GM19395 (cell line): ENCODE measurements around the gene THSD4.
"Not testable (repeated sequence)": the region's sequence is repeated elsewhere in the genome, so short reads cannot be mapped to it uniquely, and the experiment has no call there.

Source experiments
- ATAC-seq: cut with Tn5 transposase; IDR thresholded peaks from one replicate; pipeline ENCODE4 v1.9.1; 2021; ENCODE audit warnings: mild to moderate bottlenecking, moderate library complexity; ENCODE audit not compliant: unreplicated experiment

The THSD4 gene

DNA sequence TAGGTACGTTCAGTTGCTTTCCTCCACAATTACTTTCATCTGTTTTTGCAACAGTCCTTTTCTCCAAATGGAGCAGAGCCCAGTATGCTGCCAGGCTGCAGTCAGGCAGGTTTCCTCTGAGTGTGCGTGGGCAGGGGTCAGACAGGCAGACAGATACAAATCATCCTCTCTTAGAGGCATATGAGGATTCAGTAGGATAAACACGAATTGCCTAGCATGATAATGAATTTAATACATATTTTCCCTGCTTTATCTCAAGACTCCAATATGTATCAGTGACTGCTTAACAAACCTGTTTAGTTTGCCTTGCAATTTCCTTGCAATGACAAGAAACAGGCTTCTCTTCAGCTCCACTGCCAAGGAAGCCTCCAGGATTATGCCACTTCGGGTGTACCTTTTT lies 554.4 kb downstream of the THSD4 start:
- ATAC-seq, result no peak

DNA sequence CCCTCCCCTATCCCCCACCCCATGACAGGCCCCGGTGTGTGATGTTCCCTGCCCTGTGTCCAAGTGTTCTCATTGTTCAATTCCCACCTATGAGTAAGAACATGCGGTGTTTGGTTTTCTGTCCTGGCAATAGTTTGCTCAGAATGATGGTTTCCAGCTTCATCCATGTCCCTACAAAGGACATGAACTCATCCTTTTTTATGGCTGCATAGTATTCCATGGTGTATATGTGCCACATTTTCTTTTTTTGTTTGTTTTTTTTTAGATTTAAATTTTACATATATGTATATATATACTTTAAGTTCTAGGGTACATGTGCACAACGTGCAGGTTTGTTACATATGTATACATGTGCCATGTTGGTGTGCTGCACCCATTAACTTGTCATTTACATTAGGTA lies 555.0 kb downstream of the THSD4 start:
- ATAC-seq, result not testable (repeated sequence)

DNA sequence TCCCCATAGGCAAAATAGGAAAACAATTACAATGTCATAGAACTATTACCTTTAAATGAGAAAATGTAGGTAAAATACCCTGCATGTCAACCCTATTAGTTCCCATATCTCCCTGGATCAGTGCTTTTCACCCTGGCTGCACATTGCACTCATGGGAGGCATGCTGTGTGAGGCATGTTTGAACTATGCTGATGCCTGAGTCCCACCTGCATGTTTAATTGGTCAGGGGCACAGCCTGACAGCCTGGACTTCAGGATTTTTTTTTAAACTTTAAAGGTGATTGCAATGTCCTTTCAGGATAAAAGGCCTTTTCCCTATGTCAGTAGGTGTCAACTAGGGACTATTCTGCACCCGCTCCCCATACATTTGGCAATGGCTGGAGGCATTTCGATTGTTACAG lies 559.1 kb downstream of the THSD4 start:
- no peak for ATAC-seq

DNA sequence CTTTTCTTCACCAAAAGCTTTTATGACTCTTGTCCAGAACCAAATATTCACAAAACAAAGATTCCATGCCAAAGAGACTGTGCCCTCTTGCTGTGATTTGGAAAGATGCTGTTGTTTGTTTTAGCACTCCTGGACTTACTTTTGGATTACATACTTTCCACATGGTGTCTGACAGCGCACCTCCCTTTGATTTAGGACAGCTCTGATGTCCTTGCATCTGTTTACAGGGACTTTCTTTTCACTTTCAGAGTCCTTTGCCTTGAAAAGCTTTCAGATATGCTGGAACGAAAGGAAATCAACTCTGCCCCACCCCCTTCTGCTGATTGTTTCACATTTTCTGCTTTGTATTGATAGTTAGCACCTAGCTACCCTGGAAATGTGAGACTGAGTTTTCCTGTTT lies 562.1 kb downstream of the THSD4 start:
- no peak for ATAC-seq

DNA sequence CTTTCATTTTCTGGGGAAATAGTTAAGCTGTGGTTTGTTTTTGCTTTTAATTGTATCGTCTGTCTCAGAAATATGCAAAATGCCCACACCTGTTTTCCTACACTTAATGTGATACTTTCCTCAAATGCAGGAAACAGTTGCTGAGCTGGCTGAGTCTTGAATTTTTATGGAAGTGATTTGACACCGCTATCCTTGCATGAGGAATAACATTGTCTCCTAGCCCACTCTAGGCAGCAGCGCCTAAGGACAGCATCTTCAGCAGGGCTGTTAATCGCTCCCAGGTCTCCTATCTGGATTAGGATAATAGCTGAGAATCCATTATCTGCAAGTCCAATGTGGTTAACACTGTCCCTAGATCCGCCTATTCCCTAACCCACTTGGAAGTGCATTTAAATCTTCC lies 562.5 kb downstream of the THSD4 start:
- ATAC-seq, result no peak

DNA sequence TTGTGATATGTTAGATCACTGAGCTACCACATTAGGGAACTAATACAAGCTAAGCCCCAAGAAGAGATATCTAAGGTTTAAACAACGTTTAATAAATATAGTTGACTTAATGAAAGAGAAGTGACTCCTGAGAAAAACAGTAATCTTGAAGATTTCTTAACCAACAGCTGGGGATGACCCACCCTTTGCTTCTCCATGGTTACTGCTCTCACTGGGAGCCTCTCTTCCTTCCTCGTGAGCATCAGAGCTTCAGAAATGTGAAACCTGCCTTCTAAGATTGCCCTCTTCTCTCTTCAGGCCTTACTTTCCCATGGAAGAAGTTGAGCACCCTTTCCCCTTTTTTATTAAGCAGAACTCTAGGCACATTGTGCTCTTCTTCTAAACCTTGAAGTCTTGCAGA lies 562.9 kb downstream of the THSD4 start:
- ATAC-seq, result no peak

DNA sequence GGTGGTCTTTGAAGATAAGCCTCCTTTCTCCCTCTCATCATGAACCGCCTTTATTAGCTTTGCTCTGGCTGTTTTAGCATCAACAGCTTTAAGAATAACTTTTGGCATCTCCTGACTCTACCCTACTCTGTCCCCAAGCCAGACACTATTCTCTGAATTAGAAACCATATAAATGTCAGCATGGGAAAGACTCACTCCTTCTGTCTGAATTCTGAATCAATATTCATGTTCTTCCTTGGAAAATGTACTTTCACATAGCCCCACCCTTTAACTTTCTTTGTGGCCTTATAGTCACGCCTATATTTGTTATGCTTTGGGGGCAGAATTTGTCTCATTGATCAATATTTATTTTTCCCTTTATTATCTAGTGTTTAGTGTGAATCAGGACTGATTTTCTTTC lies 563.3 kb downstream of the THSD4 start:
- ATAC-seq, result no peak

DNA sequence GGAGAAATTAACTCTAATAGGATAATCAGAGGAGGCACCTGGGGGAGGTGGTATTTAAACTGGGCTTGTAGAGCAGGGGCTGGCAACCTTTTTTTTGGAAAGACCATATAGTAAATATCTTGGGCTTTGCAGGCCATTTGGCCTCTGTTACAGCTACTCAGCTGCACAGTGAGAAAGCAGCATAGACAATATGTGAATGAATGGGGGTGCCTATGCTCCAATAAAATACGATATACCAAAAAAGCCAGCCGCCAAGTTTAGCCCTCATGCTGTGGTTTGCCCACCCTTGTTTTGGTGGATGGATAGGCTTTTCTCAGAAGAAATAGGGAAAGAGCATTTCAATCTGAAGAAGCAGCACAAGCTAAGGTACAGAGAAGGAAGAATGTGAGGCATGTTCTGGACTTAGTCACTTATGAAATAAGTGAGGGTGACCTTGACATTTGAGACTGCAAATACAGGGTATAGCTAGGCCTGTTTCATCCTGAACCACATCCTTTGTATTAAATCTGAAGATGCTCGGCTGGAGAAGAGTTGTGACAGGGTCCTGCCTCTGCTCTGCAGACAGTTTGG lies 564.0 kb downstream of the THSD4 start:
- ATAC-seq, result no peak

DNA sequence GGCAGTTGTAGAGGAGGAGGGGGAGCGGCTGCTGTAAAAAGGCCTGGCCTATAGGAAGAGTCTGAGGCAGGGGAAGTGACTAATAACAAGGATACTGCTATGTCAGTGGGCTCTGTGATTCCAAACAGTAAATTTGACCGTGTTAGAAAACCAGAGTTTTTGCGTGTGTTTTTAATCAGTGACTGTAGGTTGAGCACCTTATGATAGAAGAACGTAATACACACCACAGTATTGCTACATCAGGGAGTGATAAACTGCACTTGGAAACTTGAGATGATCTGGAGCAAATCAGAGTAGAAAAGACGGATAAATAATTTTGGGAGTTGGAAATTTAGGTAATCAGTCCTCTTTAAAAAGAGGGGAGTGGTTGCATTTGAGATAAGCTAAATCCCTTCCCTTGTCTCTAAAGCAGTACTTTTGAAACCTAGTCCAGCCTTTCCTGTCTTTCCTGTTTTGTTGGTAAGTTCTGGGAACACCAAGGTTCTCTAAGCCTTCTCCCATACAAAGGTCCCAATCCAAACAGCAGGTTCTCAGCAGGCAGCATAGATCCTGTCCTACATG lies 564.6 kb downstream of the THSD4 start:
- ATAC-seq, result no peak

DNA sequence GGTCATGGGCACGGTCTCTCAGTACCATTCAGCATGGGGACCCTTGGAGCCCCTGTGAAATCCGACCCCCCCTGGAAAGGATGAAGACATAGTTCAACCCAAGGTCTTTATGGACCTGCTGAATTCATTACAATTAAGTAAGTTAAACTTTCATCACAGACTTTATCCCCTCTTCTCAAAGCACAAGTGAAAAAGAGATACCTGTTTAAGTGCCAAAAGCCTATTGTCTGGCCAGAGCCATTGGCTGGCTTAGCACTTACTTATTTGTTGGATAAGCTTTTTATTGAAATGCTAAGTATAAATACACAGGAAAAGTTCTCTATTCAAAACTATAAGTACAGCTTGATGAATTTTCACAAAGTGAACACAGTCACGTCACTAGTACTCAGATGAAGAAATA lies 566.7 kb downstream of the THSD4 start:
- ATAC-seq, result no peak

DNA sequence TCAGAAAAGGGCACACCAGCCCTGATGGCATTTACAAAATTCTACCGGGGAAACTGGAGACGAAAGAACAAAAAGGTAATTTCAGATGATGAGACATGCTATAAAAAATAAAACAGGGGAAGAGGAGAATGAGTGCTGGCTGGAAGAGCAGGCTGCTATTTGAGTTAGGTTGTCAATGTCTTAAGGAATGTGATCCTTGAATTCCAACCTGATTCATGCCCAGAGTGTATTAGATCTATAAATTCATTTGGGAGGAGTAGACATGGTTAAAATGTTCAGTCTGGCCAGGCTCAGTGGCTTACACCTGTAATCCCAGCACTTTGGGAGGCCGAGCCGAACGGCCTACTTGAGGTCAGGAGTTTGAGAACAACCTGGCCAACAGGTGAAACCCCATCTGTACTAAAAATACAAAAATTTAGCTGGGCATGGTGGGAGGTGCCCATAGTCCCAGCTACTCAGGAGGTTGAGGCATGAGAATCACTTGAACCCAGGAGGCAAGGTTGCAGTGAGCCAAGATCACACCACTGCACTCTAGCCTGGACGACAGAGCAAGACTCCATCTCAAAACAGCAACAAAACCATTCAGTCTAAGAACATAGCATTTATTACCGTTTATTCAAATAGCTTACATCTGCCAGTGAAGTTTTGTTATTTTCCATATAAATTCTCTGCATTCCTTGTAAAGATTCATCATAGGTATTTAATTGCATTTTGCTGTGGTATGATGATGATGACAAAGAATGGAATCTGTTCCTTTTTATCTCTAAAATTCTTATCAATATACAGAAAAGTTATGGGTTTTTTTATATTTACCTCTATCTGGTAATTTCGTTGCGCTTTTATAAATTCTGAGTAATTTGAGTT lies 568.4 kb downstream of the THSD4 start:
- no peak for ATAC-seq

DNA sequence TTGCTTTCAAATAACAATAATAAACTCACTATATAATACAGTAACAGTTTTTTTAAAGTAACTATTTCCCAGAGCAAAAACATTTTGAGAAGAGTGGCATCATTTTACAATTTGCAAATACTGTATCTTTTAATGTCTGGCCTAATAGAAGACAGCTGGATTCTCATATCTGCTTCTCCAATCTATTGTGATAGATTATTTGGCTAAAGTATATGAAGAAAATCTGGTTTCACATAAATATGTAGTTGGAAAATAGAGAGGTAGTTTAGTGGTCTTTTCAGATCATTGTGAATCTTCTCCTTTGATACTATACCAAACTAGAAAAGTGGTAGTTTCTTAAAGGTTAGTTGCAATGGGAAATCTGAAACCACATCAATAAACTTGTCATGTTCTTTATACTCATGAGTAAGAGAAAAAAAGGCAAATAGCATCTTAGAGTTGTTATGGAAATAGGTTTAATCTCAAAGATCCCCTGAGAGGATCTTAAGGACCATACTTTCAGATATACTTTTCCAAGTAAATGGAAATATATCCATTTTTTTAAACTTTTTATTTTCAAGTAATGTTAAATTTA lies 570.2 kb downstream of the THSD4 start:
- no peak for ATAC-seq

DNA sequence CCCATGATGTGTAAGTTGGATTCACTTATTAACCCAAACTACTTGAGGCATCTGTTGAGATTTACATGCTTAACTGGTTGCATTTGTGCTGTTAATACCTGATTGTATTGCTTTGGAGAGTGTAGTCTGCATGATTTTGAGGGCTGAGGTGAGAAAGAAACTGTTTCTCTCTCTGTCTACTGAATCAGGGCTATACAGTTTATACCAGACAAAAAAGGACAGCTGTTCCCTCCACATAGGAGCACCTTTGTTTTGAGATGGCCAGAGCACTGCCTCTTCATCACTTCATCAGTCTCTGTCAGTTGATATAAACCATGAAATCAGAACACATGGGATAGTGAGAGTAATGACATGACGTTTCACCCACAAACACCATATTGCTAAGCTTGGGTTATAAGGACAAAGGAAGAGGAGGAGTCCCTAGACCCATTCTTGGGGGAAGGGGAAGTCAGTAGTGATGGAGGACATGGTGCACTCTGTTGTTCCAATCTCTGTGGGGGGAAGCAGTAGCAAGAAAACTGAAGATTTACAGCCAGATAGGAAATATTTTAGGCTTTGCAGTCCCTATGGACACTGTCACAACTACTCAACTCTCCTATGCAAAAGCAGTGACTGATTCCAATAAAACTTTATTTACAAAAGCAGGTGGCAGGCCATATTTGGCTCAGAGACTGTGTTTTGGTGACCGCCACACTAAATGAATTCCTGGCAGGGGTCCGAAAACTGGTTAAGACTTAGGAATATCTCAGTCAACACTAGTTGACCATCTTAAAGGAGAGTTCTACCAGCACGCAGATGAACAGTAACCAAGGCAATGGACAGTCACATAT lies 571.2 kb downstream of the THSD4 start:
- ATAC-seq, result no peak

DNA sequence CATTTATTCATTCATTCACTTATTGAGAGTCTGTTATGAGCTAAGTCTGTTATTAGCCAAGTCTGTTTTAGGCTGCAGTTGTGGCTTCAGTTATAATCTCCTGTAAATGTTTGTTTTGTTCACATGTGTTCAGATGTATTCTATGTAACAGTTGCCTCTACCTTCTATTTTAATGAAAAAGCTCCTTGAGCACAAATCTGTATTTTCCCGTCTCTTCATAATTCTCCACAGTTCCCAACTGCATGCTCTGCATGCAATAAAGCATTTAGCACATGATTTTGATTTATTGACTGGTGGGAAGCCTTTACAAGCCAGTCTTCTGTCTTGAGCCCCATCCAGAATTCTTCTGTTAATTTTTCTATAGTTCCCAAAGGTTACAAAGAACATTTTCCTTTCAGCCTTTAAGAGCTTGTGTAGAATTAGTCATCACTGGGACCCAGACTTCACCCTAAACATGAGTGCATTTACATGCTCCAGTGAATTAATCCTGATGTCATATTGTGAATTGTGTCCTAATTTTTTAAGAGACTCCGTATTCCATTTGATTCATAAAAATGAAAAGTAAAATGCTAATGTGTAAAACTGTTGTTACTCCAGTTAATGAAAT lies 572.7 kb downstream of the THSD4 start:
- no peak for ATAC-seq

DNA sequence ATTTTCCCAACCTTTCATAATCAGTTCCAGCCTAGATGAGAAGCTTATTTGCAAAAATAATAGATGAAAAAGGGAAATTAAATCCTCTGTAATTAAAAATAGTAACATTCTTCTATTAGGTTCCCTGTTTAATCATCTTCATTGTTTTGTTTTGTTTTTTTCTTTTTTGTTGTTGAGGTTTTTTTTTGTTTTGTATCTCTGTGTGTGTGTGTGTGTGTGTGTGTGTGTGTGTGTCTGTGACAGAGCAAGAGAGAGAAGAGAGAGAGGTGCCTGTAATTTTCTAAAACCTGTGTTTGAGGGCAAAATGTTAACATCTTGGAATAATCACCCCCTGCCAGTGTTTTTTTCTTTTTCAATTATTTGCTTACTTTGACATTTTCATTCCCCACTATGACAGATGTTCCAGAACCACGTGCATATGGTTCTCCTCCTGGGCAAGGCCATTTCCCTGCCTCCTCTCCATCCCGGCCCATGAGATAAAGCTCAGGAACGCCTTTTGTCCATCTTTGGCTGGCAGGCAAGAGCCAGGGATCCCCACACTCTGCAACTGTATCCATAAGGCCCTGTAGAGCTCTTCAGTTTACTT lies 573.3 kb downstream of the THSD4 start:
- ATAC-seq, result no peak

DNA sequence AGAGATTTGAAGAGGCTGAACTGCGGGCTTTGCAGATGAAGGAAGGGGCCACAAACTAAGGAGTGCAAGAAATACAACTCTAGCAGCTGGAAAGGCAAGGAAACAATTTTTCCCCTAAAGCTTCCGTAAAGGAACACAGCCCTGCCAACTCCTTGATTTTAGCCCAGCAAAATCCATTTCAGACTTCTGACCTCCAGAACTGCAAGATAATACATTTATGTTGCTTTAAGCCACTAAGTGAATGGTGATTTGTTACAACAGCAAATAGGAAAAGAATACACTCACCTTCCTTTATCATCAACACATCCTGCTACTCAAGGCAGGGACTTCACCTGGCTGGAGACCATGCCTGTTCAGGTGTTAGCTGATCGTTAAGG lies 575.8 kb downstream of the THSD4 start:
- no peak for ATAC-seq

DNA sequence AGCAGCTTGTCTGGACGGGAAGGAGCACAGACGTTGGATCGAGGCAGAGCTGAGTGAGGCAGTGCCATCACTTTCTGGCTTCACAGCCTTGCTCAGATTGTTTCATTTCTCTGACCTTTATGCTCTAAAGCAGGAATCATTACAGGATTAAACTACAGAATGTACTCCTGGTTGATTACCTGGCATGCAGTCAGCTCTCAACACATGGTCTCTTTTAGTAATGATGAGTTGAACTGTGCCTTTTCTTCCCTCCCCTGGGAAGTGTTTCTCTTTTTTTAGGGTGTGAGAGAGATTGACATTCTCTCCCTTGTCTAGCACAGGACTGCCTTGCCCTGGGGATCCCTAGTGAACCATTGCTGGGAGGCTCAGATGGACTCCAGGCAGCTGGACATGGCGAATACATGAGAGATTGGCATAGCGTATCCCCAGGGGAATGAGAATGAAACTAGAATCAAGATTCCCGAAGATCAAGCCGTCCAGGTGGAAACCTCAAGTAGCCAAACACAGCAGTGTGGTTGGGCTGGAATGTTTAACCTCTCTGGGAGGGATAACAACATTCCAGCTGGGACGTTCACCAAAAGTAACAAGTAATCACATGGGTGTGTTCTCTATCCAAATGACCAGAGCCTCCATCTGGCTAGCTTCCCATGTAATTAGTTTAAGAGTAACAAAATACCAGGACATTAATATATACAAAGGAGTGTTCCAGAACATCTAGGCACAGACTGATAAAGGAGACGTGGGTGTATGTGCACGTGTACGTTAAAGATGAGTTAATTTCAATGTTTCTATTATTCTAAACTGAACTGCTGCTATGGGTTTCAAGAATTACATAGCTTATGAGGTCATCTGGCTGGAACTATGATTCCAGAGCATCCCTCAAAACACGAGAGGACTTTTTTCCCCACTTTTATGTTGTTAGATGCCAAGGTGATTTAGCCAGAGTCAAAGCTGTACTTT lies 576.5 kb downstream of the THSD4 start:
- ATAC-seq, result no peak

DNA sequence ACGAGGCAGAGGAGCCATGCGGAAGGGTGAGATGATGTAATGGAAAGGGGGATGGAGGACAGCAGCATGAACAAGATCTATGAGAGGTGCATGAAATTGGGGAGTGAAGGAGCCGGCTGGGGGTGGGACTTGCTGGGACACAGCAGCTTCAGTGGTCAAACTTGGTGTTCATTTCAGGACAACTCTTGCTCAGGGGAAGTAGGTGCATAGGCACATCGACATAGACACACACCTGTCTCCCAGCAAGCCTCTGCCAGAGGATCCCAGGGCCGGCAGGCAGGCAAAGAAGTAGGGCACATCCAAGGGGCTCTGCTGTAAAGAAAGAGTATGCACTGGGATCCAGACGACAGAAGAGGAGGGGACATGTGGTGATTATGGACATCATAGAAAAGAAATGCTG lies 582.0 kb downstream of the THSD4 start:
- no peak for ATAC-seq

DNA sequence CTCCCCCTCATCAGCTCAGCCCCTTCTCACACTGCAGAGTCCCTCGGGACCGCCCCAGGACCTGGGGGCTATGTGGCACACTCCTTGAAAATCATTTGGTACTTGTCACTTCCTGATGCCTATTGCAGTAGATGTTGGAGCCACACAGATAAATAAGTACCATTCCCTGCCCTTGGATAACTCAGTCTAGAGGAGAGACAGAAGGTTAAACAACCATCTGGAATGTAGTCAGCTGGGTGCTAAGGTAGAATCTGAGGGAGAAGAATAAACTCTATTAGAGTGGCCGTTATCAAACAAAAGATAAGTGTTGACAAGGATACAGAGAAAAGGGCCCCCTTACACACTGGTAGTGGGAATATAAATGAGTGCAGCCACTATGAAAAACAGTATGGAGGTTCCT lies 582.8 kb downstream of the THSD4 start:
- no peak for ATAC-seq
